NT2/D1 (cell line): ENCODE measurements around the gene FAM20C.

Experiments used
- DNase-seq: peaks from one replicate; pipeline ENCODE4 v3.0.0-alpha.2; 2011; ENCODE audit warnings: low read depth, low spot score
- H3K27me3 ChIP-seq: 2 replicates; pipeline ENCODE4 v1.6.0; 2011; ENCODE audit warnings: mild to moderate bottlenecking; ENCODE audit not compliant: insufficient read length, insufficient read depth
- H3K36me3 ChIP-seq: 2 replicates; pipeline ENCODE4 v1.6.1; 2011; ENCODE audit warnings: mild to moderate bottlenecking, low read length, mixed read lengths; ENCODE audit not compliant: insufficient read depth, insufficient read length
- H3K4me1 ChIP-seq: 2 replicates; pipeline ENCODE4 v1.5.1; 2011; ENCODE audit not compliant: insufficient read depth, insufficient read length
- H3K4me3 ChIP-seq: 2 replicates; pipeline ENCODE4 v1.5.1; 2011; ENCODE audit warnings: low read depth; ENCODE audit not compliant: insufficient read length
- H3K9ac ChIP-seq: 2 replicates; pipeline ENCODE4 v1.6.0; 2011; ENCODE audit warnings: low read depth; ENCODE audit not compliant: insufficient read length
- H3K9me3 ChIP-seq: 2 replicates; pipeline ENCODE4 v1.5.1; 2011; ENCODE audit warnings: mild to moderate bottlenecking, low read length; ENCODE audit not compliant: insufficient read depth
- SUZ12 ChIP-seq: IDR thresholded peaks from 2 replicates; pipeline ENCODE4 v1.6.1; 2011; ENCODE audit not compliant: insufficient read length, insufficient read depth; ENCODE audit errors: extremely low read depth
- YY1 ChIP-seq: IDR thresholded peaks from 2 replicates; pipeline ENCODE4 v1.6.1; 2011; ENCODE audit not compliant: insufficient read length, insufficient read depth
- ZNF274 ChIP-seq: IDR thresholded peaks from 2 replicates; pipeline ENCODE4 v1.6.1; 2011; ENCODE audit warnings: mild to moderate bottlenecking, low read depth, low read length

FAM20C gene

GRCh38 chr7:191981-192649 is at the start of gene FAM20C:
TSS of gene FAM20C (plus strand) at chr7:192571. CDS start at chr7:193200, 629 bp downstream.
- DNase-seq: no peak
- TF ChIP-seq SUZ12: no peak
- no peak for TF ChIP-seq ZNF274
- peaks cover 7% of the 10 kb centered on the region for H3K27me3 ChIP-seq
- no peaks in the 10 kb centered on the region for H3K9me3 ChIP-seq
- peak within 1 kb of the TSS; percentile 76 for H3K4me3 ChIP-seq
- peaks cover 22% of the 10 kb centered on the region for H3K36me3 ChIP-seq
- peaks cover 53% of the 10 kb centered on the region for H3K4me1 ChIP-seq
- peak within 1 kb of the TSS; percentile 89 for H3K9ac ChIP-seq

GRCh38 chr7:143145-143751 is 49.1 kb upstream of the FAM20C start:
- Histone ChIP-seq H3K36me3 (peaks cover 31% of the 10 kb centered on the region), H3K9me3 (no peaks in the 10 kb centered on the region), H3K9ac (no peak overlapping the region), H3K27me3 (no peaks in the 10 kb centered on the region), H3K4me3 (no peak overlapping the region), H3K4me1 (peaks cover 3% of the 10 kb centered on the region)
- no peak for DNase-seq
- TF ChIP-seq YY1: no peak
- no peak for TF ChIP-seq ZNF274
- TF ChIP-seq SUZ12: no peak

DNA sequence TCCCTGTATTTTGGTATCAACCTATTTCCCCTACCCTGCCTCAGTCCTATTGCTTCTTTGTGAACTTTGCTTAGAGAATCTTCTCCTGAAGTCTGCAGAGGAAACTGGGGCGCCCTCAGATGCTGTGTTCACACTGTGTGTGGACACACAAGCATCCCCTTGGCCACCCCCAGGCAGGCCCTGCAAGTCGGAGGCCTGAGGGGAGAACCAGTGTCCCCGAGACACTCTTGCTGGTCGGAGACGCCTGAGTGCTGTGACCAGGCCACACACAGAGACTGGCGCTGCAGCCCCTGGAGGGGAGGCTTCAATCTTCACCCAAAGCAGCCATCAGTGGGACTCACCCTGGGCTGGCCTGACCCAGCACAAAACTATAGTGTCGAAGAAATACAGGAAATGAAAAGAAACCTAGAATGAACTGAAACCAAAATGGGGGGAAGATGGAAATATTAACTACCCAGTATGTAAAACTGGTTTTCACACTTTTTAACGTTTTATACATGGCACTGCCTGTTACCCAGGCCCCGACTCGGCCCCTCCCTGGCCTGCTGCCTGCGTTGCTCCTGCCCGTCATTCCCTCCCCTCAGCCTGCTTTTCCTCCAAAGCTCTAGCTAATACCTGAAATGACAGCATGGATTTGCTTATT is 48.4 kb upstream of the FAM20C start:
- H3K9ac ChIP-seq: no peak overlapping the region
- H3K27me3 ChIP-seq: no peaks in the 10 kb centered on the region
- no peak for DNase-seq
- peaks cover 31% of the 10 kb centered on the region for H3K36me3 ChIP-seq
- no peaks in the 10 kb centered on the region for H3K9me3 ChIP-seq
- no peak overlapping the region for H3K4me3 ChIP-seq
- TF ChIP-seq YY1: no peak
- TF ChIP-seq SUZ12: no peak
- TF ChIP-seq ZNF274: no peak
- peaks cover 3% of the 10 kb centered on the region for H3K4me1 ChIP-seq

- H3K9me3 ChIP-seq: no peaks in the 10 kb centered on the region
- H3K4me3 ChIP-seq: no peak overlapping the region
- H3K27me3 ChIP-seq: no peaks in the 10 kb centered on the region
- H3K36me3 ChIP-seq: peaks cover 31% of the 10 kb centered on the region
- DNase-seq: no peak
- peaks cover 3% of the 10 kb centered on the region for H3K4me1 ChIP-seq
- H3K9ac ChIP-seq: no peak overlapping the region
- TF ChIP-seq ZNF274: no peak
- no peak for TF ChIP-seq SUZ12
- TF ChIP-seq YY1: no peak
These were observed 47.9 kb upstream of the FAM20C start for GRCh38 chr7:144454-144826.

GRCh38 chr7:145863-146262 is 46.5 kb upstream of the FAM20C start:
- DNase-seq: no peak
- TF ChIP-seq YY1: no peak
- no peak for TF ChIP-seq SUZ12
- no peak for TF ChIP-seq ZNF274
- Histone ChIP-seq H3K9me3 (no peaks in the 10 kb centered on the region), H3K9ac (no peak overlapping the region), H3K36me3 (peaks cover 31% of the 10 kb centered on the region), H3K27me3 (no peaks in the 10 kb centered on the region), H3K4me3 (no peak overlapping the region), H3K4me1 (peaks cover 10% of the 10 kb centered on the region)

GRCh38 chr7:148543-148931 is 43.8 kb upstream of the FAM20C start:
- no peak for TF ChIP-seq SUZ12
- TF ChIP-seq ZNF274: no peak
- TF ChIP-seq YY1: no peak

GRCh38 chr7:148932-149790 is 43.2 kb upstream of the FAM20C start:
- peak; percentile 97 for DNase-seq
- H3K9ac ChIP-seq: peak overlapping the region; percentile 93
- H3K4me3 ChIP-seq: peak overlapping the region; percentile 50
- H3K4me1 ChIP-seq: peaks cover 17% of the 10 kb centered on the region
- peaks cover 30% of the 10 kb centered on the region for H3K36me3 ChIP-seq
- TF ChIP-seq YY1: peak; percentile 85
- TF ChIP-seq ZNF274: no peak
- TF ChIP-seq SUZ12: no peak
- no peaks in the 10 kb centered on the region for H3K9me3 ChIP-seq
- H3K27me3 ChIP-seq: no peaks in the 10 kb centered on the region

More at GRCh38 chr7:148543-148931, 43.8 kb upstream of the FAM20C start:
- peak overlapping the region; percentile 50 for H3K4me3 ChIP-seq
- no peaks in the 10 kb centered on the region for H3K27me3 ChIP-seq
- no peak for DNase-seq
- peaks cover 17% of the 10 kb centered on the region for H3K4me1 ChIP-seq
- H3K9me3 ChIP-seq: no peaks in the 10 kb centered on the region
- H3K36me3 ChIP-seq: peaks cover 31% of the 10 kb centered on the region
- peak overlapping the region; percentile 93 for H3K9ac ChIP-seq
